Measurements from ENCODE around the gene PLXNA4.

PLXNA4 gene

DNA sequence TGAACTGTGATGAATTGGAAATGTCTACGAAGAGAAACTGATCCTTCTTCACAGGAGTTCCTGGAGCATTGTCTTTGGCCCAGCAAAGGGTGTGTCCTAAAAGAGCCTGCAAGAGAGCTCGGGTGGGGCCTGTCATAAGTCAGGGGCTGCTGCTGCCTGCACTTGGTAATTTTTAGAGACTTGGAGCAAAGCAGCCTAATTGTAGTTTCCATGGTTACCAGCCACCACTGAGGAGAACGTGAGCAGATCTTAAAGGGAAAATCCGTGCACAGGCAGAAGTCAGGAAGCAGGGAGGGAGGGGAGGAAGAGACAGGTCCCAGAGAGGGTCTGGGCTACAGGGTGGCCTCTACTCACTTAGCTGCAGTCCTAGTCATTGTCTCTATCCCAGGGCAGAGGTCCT is 463.6 kb downstream of the PLXNA4 start:
- DNase-seq (ENCODE audit: low read depth), result no peak
- no peak overlapping the region for H3K4me3 ChIP-seq (ENCODE audit: low read depth, low read length)
- TF ChIP-seq, protein P1, sequence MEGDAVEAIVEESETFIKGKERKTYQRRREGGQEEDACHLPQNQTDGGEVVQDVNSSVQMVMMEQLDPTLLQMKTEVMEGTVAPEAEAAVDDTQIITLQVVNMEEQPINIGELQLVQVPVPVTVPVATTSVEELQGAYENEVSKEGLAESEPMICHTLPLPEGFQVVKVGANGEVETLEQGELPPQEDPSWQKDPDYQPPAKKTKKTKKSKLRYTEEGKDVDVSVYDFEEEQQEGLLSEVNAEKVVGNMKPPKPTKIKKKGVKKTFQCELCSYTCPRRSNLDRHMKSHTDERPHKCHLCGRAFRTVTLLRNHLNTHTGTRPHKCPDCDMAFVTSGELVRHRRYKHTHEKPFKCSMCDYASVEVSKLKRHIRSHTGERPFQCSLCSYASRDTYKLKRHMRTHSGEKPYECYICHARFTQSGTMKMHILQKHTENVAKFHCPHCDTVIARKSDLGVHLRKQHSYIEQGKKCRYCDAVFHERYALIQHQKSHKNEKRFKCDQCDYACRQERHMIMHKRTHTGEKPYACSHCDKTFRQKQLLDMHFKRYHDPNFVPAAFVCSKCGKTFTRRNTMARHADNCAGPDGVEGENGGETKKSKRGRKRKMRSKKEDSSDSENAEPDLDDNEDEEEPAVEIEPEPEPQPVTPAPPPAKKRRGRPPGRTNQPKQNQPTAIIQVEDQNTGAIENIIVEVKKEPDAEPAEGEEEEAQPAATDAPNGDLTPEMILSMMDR (conservative IDR thresholded peaks at IDR 0.05; ENCODE audit: low read depth, low read length), result no peak

DNA sequence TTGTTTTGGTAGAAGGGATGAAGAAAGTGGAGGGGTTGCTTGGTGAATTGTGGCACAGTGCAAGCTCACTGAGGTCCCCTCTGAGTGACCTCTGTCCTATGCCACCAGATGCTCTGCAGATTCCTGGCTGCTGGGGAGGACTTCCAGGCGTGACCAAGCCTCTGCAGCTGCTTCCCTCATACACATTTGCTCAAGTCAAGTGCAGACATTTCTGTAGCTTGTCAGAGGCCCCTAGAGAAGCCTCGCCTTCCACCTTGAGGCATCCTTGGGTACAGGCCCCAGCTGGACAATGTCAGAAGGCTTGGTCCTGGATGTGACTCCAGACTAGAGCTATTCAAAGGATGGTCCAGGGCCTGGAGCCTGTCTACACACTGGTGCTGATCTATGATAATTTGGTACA is 464.2 kb downstream of the PLXNA4 start:
- TF ChIP-seq, protein P1 (conservative IDR thresholded peaks at IDR 0.05; ENCODE audit: low read depth, low read length), result no peak
- H3K4me3 ChIP-seq (ENCODE audit: low read depth, low read length), result no peak overlapping the region
- no peak for DNase-seq (ENCODE audit: low read depth)

DNA sequence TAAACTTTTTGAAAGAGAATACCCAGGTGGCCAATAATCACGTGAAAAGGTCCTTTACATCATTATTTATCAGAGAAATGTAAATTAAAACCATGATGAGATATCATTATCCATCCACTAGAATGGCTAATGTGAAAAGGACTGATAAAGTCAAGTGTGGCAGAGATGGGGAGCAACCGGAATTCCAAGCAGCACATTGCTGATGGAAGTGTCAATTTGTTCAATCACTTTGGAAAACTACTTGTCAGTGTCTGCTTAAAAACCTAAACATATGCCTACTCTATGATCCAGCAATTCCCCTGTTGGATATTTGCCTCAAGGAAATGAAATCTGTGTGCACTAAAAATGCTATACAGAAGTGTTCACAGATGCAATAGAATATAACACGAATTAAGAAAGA is 465.6 kb downstream of the PLXNA4 start:
- TF ChIP-seq, protein P1 (conservative IDR thresholded peaks at IDR 0.05; ENCODE audit: low read depth, low read length), result no peak
- H3K4me3 ChIP-seq (ENCODE audit: low read depth, low read length), result no peak overlapping the region
- DNase-seq (ENCODE audit: low read depth), result no peak

DNA sequence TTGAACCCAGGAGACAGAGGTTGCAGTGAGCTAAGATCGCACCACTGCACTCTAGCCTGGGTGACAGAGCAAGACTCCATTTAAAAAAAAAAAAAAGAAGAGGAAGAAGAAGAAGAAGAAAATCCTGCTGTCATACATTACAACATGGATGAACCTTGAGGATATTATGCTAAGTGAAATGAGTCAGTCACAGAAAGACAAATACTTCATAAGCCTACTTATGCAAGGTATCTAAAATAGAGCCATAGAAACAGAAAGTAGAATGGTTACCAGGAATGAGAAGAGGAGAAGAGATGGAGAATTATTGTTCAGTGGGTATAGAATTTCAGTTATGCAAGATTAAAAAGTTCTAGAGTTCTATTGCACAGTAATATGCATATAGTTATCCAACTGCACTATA is 466.5 kb downstream of the PLXNA4 start:
- no peak for DNase-seq (ENCODE audit: low read depth)
- no peak overlapping the region for H3K4me3 ChIP-seq (ENCODE audit: low read depth, low read length)
- TF ChIP-seq, protein P1 (conservative IDR thresholded peaks at IDR 0.05; ENCODE audit: low read depth, low read length), result no peak

DNA sequence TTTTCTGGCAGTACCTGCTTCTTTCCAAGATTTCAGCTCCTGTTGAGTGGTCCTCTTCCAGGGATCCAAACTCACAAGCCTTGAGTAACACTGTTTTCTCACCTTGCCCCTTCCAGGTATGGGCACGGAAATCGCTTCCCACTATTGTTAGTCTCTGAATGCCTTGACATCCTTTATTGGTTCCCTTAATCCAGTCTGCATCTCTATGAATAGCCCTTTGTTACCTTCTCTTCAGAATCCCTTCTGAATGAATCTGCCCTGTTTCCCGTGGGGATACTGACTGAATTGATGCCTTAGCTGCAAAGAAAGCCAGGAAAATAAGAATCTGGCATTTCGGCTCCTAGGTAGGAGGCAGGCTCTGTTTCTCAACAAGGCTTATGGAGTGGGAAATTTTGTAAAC is 467.7 kb downstream of the PLXNA4 start:
- TF ChIP-seq, protein P1 (conservative IDR thresholded peaks at IDR 0.05; ENCODE audit: low read depth, low read length), result no peak
- DNase-seq (ENCODE audit: low read depth), result no peak
- no peak overlapping the region for H3K4me3 ChIP-seq (ENCODE audit: low read depth, low read length)

DNA sequence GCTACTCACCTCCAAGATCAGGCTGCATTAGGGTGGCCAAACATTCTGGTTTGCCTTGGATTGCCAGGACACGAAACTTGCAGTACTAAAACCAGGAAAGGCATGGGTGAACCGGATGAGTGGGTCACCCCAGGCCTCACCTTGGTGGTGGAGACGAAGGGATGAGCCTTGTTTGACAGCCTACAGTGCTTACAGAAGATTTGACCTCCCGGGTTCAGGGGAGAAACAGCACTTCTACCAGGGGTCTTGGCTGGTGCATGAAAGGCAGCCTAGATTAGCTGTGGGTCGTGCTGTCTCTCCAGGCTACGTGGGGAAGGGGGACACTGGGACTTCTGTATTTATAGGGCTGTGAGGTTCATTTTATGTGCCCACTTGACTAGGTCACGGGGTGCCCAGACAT is 469.8 kb downstream of the PLXNA4 start:
- no peak for DNase-seq (ENCODE audit: low read depth)
- no peak overlapping the region for H3K4me3 ChIP-seq (ENCODE audit: low read depth, low read length)
- TF ChIP-seq, protein P1 (conservative IDR thresholded peaks at IDR 0.05; ENCODE audit: low read depth, low read length), result no peak

DNA sequence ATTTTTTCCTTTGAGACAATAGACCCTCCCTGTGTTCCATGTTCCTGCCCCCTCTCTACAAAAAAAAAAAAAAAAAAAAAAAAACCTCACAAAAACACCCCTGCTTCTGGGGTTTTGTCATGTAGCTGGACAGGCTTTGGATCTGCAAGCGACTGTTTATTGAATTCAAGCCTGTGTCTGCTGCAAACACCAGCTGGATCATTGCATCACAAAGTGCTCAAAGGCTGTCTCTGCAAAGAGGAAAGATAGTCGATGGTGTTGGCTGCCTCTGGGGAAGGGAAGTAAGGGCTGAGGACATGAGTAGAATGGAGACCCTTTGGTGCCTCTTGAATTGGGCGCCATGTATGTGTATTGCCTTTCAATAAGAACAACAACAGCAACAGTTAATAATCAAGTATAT is 471.2 kb downstream of the PLXNA4 start:
- TF ChIP-seq, protein P1 (conservative IDR thresholded peaks at IDR 0.05; ENCODE audit: low read depth, low read length), result no peak
- no peak overlapping the region for H3K4me3 ChIP-seq (ENCODE audit: low read depth, low read length)
- DNase-seq (ENCODE audit: low read depth), result no peak

Data from choroid plexus epithelial cell (primary cell).